ENCODE measurements around the gene ZNF616.
"Not testable (repeated sequence)": the region's sequence is repeated elsewhere in the genome, so short reads cannot be mapped to it uniquely, and the experiment has no call there.

The ZNF616 gene

GRCh38 chr19:52102782-52103181, 37.0 kb downstream of the ZNF616 start:
- DNase-seq = no peak

DNA sequence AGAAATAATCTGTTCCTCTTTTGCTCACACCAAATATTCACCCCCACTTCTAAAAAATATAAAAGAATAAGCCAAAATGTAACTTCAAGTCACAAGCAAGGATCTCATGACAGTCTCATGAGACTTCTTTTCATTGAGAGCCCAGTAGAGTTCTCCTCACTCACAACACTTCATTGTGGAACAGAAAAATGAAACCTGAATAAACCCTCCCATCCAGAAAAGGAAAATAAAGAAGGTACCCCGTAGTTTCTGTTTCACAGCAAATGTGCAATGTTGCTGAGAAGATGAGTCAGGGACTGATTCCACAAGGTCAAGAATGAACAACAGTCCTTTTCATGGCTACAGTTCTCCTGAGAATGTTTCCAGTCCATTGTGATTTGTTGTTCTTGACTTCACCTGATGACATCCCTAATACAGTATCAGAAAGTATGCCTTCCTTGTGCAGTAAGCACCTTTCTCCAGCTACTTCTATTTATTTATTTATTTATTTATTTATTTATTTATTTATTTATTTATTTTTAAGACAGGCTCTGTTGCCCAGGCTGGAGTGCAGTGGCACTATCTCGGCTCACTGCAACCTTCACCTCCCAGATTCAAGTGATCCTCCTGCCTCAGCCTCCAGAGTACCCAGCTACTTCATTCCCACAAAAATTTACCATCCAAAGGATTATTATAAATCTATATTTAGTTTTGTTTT, 37.7 kb downstream of the ZNF616 start:
- no peak for DNase-seq

DNA sequence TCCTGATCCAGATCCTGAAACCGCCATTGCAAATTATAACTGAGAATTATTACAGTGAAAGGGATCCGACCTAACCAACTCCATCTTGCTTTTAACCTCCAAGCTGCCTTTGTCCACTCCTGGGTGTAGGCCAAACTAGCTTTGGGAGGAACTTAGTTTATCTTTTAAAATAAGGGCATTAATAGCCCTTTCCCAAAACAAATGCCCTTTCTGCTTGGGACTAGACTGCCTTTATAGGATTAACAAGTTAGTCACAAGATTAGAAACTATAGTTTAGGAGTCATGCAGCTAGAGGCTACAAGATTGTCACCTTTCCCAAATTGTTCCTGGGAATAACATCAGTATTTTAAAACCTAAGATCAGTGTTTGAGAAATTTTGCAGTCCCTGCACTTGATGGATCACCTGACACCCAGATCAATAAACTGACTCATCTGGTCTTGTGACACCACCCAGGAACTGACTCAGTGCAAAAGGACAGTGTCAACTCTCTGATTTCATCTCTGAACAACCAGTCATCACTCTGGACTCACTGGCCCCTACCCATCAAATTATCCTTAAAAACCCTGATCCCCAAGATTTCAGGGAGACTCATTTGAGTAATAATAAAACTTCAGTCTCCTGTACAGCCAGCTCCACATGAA, 40.1 kb downstream of the ZNF616 start:
- no peak for DNase-seq

GRCh38 chr19:52096416-52096815, 43.3 kb downstream of the ZNF616 start:
- not testable (repeated sequence) for DNase-seq

DNA sequence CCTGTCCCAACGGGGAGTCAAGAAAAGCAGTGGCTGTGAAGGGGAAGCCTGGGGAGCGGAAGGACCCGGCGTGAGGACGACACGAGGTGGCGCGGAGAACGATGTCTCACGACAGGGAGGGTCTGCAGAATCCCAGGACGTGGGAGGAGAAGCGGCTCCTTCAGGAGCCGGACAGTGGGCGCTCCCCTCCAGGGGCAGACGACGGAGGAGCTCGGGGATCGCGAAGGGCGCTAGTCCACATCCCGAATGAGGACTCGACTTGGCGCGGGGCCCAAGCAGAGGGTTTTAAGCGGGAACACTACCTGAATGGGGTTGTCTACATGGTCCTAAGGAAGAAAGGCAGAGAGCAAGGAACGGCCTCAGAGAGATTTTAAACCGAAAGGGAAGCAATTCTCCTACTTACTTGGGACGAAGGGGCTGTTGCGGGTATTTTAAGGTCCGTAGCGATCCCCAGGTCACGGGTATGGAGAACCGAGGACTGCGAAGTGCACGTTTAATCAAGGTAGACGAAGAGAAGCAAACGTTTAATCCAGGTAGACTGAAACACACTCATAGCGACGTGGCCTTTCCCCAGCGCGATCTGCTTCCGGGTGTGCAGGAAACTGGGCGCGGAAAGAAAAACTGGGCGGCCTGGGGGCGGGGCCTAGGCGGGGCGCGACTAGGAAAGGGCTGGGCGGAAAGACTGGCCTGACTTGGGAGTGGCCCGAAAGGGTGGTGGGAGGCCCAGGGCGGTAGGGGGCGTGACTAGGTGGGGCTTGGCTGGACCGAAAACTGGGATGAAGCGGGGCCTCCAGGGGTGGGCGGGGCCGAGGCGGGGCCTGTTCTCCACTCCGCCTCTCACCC, 44.3 kb downstream of the ZNF616 start, which contains the start of gene ZNF841:
TSS of gene ZNF841 (minus strand) at position 594 of the 843 bp plus-strand sequence. CDS start 10,964 bp downstream, outside the sequence.
- peak; percentile 89 for DNase-seq

DNA sequence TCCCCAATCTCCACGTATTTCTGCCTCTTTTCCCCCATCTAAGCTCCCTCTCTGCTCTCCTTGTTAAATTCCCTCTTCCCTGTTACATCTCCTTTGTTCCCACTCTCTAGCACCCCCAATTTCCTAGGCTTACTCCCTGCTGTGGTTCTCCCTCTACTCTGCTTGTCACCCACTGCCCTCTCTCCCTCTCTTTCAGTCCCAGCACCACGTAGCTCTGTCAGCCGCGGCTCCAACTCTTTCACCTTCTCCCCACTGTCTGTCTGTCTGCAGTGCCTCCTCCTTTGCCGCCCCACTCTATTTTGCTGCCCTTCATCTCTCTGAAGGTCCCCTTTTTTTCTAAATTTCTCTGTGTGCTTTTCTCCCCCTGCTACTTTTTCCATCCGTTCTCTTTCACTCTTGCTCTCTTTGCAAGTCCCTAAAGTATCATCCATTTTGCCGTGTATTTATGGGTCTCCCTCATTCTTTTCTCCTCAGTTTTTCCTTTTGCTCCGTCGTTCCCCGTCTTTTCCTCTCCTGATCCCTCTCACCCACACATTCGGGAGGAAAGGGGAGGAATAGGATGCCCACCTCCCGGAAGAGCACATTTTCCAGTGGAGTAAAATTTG, 45.1 kb downstream of the ZNF616 start:
- DNase-seq = no peak

GRCh38 chr19:52086481-52086880, 53.3 kb downstream of the ZNF616 start:
- no peak for DNase-seq

GRCh38 chr19:52070496-52070895, 69.2 kb downstream of the ZNF616 start:
- no peak for DNase-seq

GRCh38 chr19:52069653-52070052, 70.1 kb downstream of the ZNF616 start:
- DNase-seq = no peak

- DNase-seq = no peak
These were observed 73.4 kb downstream of the ZNF616 start for GRCh38 chr19:52066258-52066863.

DNA sequence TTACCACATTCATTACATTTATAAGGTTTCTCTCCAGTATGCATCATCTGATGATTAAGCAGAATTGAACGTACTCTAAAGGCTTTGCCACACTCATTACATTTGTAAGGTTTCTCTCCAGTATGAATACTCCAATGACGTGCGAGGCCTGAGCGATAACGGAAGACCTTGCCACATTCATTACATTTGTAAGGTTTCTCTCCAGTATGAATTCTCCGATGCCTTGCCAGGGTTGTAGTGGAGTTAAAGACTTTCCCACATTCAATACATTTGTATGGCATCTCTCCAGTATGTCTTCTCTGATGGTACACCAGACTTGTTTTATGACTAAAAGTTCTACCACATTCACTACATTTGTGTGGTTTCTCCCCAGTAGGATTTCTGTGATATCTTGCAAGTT, 74.3 kb downstream of the ZNF616 start:
- no peak for DNase-seq

Data from NCI-H1105 treated with DMSO at 0.1 percent for 48 hours (cell line).